COLO829 (cell line): Measurements from ENCODE around the gene MAGT1.
"Not testable (repeated sequence)": the region's sequence is repeated elsewhere in the genome, so short reads cannot be mapped to it uniquely, and the experiment has no call there.

Experiments
- DNase-seq: peaks from one replicate; pipeline ENCODE4 v3.0.0; 2012; ENCODE audit warnings: low spot score

MAGT1 gene

GRCh38 chrX:77831544-77831943, 63.7 kb downstream of the MAGT1 start:
- DNase-seq = not testable (repeated sequence)

GRCh38 chrX:77821989-77822388, 73.2 kb downstream of the MAGT1 start:
- DNase-seq = not testable (repeated sequence)

DNA sequence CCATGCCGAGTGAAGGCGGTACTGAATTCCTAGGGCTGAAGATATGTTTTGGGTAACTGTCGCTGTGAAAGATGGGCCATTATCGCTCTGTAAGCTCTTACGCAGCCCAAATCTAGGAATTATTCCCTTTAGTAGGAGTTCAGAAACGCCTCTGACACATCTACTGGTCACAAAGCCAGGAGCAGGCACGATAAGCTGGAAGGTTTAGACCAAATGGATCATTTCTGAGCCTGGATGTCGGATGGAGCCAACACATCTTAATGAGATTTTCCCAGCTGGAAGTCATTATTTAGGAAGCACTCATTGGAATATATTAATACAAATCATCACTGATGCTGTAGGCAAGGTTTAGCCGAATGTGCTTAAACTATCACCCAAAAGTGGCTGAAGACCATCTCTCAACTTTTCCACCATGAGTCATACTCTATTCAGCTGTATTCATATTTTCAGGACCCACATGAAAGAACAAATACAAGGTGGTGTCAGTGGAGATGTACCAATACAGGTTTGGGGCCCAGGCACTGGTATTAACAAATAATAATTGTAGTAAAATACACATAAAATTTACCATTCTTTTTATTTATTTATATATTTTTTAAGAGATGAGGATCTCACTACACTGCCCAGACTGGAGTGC, 75.0 kb downstream of the MAGT1 start:
- no peak for DNase-seq

DNA sequence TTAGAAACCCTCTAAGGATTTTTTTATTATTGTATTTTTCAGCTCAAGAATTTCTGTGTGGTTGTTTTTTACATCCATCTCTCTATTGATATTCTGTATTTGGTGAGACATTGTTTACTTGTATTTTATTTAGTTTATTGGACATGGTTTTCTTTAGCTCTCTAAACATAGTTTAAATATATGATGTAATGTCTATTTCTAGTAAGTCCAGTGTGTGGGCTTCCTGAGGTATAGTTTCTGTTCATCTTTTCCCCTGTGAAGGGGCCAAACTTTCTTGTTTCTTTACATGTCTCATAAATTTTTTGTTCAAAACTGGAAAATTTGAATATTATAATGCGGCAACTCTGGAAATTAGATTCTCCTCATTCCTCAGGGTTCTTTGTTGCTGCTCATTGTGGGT, 81.0 kb downstream of the MAGT1 start:
- DNase-seq = no peak

DNA sequence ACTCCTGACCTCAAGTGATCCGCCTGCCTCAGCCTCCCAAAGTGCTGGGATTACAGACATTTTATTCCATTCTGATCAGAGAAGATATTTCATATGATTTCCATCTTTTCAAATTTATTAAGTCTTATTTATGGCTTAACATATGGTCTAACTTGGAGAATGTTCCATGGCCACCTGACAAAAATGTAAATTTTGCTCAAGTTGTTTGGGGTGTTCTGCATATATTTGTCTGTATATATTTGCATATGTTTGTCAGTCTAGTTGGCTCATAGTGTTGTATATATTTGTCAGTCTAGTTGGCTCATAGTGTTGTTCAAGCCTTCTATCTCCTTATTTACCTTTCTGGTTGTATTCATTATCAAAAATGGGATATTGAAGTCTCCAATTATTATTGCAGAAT, 93.0 kb downstream of the MAGT1 start:
- DNase-seq = no peak

DNA sequence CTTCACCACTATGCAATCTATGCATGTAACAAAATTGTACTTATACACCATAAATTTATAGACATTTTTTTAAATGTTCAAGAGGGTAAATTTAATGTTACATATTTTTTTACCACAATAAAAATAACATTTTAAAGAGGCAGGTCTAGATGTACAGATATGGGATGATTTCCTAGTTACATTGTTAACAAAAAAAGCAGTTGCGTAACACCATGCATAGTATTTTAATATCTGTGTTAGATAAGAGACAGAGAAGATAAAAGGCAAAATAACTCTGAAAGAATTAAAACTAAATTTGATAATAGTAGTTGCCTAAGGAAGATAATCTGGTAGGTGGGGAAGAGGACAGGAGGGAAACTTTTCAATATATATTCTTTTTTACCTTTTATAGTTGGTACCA, 100.1 kb downstream of the MAGT1 start:
- no peak for DNase-seq

DNA sequence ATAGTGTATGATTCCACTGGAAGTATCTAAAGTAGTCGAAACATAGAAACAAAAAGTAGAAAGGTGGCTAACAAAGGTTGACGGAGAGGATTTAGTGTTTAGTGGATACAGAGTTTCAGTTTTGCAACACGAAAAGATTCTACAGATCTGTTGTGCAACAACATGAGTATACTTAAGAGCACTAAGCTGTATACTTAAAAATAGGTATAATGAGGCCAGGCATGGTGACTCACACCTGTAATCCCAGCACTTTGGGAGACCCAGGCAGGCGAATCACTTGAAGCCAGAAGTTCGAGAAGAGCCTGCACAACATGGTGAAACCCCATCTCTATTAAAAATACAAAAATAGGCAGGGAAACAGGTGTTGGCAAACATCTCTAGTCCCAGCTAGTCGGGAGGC, 101.3 kb downstream of the MAGT1 start:
- DNase-seq = no peak

DNA sequence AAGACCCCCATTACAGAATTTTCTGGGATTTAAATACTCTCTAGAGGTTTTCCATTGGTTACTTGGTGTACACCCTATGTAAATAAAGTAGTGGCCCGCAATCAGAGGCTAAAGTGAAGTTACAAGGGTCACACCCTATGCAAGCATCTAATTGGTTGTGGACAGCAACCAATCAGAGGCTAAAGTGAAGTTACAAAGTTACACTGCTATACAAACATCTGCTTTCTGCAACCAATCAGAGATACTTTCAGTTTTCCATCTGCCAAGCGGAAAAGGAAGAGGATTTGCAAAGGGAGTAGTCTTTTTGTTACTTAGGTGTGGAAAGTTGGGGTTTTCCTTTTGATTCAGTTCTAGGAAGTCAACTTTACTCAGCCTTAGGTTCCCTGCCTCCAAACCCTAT, 107.2 kb downstream of the MAGT1 start:
- no peak for DNase-seq

- no peak for DNase-seq
These were observed 108.9 kb downstream of the MAGT1 start for GRCh38 chrX:77786365-77786680.

DNA sequence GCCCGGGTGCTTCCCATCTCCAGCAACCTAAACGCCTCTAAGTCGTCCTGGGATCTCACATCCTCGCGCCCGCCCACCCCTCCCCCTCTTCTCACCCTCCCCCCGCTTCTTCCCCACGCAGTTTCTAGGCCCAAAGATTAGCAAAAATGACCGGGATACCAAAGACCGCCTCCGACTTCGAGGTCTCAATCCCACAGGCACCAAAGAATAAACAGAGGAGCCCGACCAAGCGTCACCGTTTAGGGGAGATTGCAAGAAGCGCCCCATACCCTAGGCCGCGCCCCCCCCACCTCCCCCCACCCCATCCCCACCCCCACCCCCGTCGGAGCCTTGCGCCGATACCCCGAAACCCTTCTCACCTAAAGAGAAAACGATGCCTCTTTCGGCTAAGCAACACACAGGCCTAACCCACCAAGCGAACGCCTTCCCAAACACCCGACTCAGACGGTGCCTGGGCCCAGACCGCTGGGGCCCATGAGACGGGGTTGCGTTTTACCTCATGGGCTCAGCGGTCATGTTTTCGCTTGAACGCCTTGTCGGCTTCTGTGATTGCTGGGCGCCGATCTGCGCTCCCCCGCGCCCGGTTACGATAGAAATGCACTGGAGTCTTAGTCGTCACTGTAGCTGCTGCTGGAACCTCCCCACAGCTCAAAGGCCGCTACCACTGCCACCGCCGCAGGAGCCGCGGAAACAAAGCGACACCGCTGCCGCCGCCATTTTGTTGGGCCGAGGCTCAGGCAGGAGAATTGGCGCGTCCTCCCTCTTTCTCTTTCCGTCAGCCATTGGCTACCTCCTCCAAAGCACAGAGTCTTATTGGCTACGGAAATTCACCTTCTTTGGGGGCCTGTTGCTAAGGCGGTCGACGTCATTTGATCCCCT, 109.5 kb downstream of the MAGT1 start, which contains the start of gene ATRX:
Gene ATRX, minus strand, starts transcription at position 731 of the 879 bp plus-strand sequence. Its CDS starts 215 bp downstream, at position 516.
- DNase-seq = peak; percentile 81

- DNase-seq = no peak
These were observed 115.5 kb downstream of the MAGT1 start for GRCh38 chrX:77779695-77780094.

DNA sequence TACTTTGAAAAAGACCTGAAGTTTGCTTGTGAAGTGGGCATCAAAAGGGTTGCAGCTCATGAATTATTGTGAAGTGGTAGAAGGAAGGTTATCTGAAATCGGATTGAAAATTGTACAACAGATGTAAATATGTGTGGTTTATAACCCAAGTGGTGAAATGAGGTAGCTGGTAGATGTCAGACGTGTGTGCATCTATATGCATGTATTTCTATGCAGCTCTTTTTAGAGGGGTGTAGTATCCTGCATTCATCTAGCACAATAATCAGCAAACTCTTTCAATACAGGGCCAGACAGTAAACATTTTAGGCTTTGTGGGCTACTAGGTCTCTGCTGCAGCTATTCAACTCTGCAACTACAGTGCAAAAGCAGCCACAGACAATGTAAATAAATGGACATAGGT, 118.6 kb downstream of the MAGT1 start:
- DNase-seq = no peak
